Endodermal cell (in vitro differentiated cells): Measurements from ENCODE around the gene SKAP1. TPM values are rescaled to one million over a fixed set of nuclear protein-coding genes. Genes with fewer than 3 reads are reported as not detected.

ENCODE experiments used
- DNase-seq: peaks from one replicate; pipeline ENCODE4 v3.0.0-alpha.2; 2017
- H3K27ac ChIP-seq: 2 replicates; pipeline ENCODE4 v1.5.1; 2013; ENCODE audit warnings: mild to moderate bottlenecking, low read depth, low read length, moderate library complexity
- H3K27me3 ChIP-seq: 2 replicates; pipeline ENCODE4 v1.6.1; 2013; ENCODE audit warnings: mild to moderate bottlenecking, low read length, moderate library complexity; ENCODE audit not compliant: insufficient read depth, control insufficient read depth, poor library complexity, severe bottlenecking
- H3K36me3 ChIP-seq: 2 replicates; pipeline ENCODE4 v1.7.0; 2013; ENCODE audit warnings: mild to moderate bottlenecking, low read length, moderate library complexity; ENCODE audit not compliant: control insufficient read depth, insufficient read depth
- H3K4me1 ChIP-seq: one replicate; pipeline ENCODE4 v1.7.0; 2013; ENCODE audit warnings: low read length; ENCODE audit not compliant: control insufficient read depth, insufficient read depth
- H3K4me3 ChIP-seq: 2 replicates; pipeline ENCODE4 v1.5.1; 2013; ENCODE audit warnings: mild to moderate bottlenecking, low read length, moderate library complexity
- H3K9ac ChIP-seq: 2 replicates; pipeline ENCODE4 v1.6.1; 2013; ENCODE audit warnings: mild to moderate bottlenecking, low read length, moderate library complexity; ENCODE audit not compliant: poor library complexity, severe bottlenecking; ENCODE audit errors: extremely low read depth
- H3K9me3 ChIP-seq: 2 replicates; pipeline ENCODE4 v1.6.1; 2013; ENCODE audit warnings: mild to moderate bottlenecking, low read length, moderate library complexity; ENCODE audit not compliant: control insufficient read depth
- H3K27ac Mint-ChIP-seq: 2 replicates; pipeline ENCODE4 v1.8.0; 2020; ENCODE audit warnings: mixed read lengths
- H3K27me3 Mint-ChIP-seq: 2 replicates; pipeline ENCODE4 v1.8.0; 2021; ENCODE audit warnings: mild to moderate bottlenecking, mixed read lengths; ENCODE audit not compliant: insufficient read depth
- H3K36me3 Mint-ChIP-seq: 2 replicates; pipeline ENCODE4 v1.8.0; 2020; ENCODE audit warnings: low read depth, mixed read lengths
- H3K4me1 Mint-ChIP-seq: 2 replicates; pipeline ENCODE4 v1.8.0; 2020; ENCODE audit warnings: mixed read lengths
- H3K4me3 Mint-ChIP-seq: 2 replicates; pipeline ENCODE4 v1.8.0; 2020; ENCODE audit warnings: mild to moderate bottlenecking, moderate library complexity, mixed read lengths
- H3K9me3 Mint-ChIP-seq: 2 replicates; pipeline ENCODE4 v1.8.0; 2020; ENCODE audit warnings: mild to moderate bottlenecking, mixed read lengths
- CTCF ChIP-seq: fragments of 200-600 bp; sonication (generic); conservative IDR thresholded peaks from 2 replicates; pipeline ENCODE4 v1.5.0; 2021; ENCODE audit warnings: antibody characterized with exemption, mild to moderate bottlenecking
- WGBS, 2 experiments: methylation state at CpG; one replicate each; pipeline versions ENCODE4 v1.1.5 to v1.1.7; 2013; ENCODE audit warnings: missing lambda C conversion rate in 2 of 2, mixed read lengths in 1 of 2; ENCODE audit not compliant: insufficient coverage in 1 of 2, insufficient read length in 1 of 2; 5-methylcytosine and 5-hydroxymethylcytosine counted together
- total RNA-seq, 2 donors: library from RNA; stranded (reverse); fragmentation: NEBNext Ultra II Directional in 1 of 2; extraction: Animal tissue kit (Norgen Biotek cat#: 25700) in 1 of 2; gene quantifications; 2 replicates in 1 of 2; 3 replicates in 1 of 2; pipeline ENCODE4 v1.2.1, GENCODE V29; 2021

The SKAP1 gene
- total RNA-seq, 2 donors from 2014 or later = 0.31 to 0.53 TPM

GRCh38 chr17:48456589-48456988 is 26.6 kb upstream of the SKAP1 start:
- peak overlapping the region; percentile 41 for H3K4me3 Mint-ChIP-seq
- peaks cover 19% of the 10 kb centered on the region for H3K9me3 Mint-ChIP-seq
- Histone ChIP-seq H3K4me3 (peak overlapping the region; percentile 55), H3K27me3 (peaks cover 35% of the 10 kb centered on the region), H3K9me3 (peaks cover 18% of the 10 kb centered on the region), H3K36me3 (no peaks in the 10 kb centered on the region), H3K9ac (no peak overlapping the region), H3K27ac (no peak overlapping the region), H3K4me1 (peaks cover 3% of the 10 kb centered on the region)
- peaks cover 86% of the 10 kb centered on the region for H3K27me3 Mint-ChIP-seq
- H3K36me3 Mint-ChIP-seq = no peaks in the 10 kb centered on the region
- WGBS, 2 experiments = 15 to 18% methylated on average over 5 of the region's 5 CpGs
- H3K4me1 Mint-ChIP-seq = peaks cover 10% of the 10 kb centered on the region
- DNase-seq = peak; percentile 82
- no peak overlapping the region for H3K27ac Mint-ChIP-seq
- no peak for TF ChIP-seq CTCF

GRCh38 chr17:48455791-48456190 is 25.8 kb upstream of the SKAP1 start:
- DNase-seq = peak; percentile 64
- no peak overlapping the region for H3K27ac ChIP-seq
- no peak overlapping the region for H3K9ac ChIP-seq
- H3K27me3 ChIP-seq = peaks cover 35% of the 10 kb centered on the region
- H3K36me3 ChIP-seq = no peaks in the 10 kb centered on the region
- H3K9me3 Mint-ChIP-seq = peaks cover 19% of the 10 kb centered on the region
- H3K4me3 Mint-ChIP-seq = no peak overlapping the region
- no peak overlapping the region for H3K27ac Mint-ChIP-seq
- TF ChIP-seq CTCF = peak; percentile 11
- peaks cover 3% of the 10 kb centered on the region for H3K4me1 ChIP-seq
- H3K4me3 ChIP-seq = no peak overlapping the region
- peaks cover 89% of the 10 kb centered on the region for H3K27me3 Mint-ChIP-seq
- no peaks in the 10 kb centered on the region for H3K36me3 Mint-ChIP-seq
- peaks cover 18% of the 10 kb centered on the region for H3K9me3 ChIP-seq
- H3K4me1 Mint-ChIP-seq = peaks cover 10% of the 10 kb centered on the region

- H3K27me3 Mint-ChIP-seq = peaks cover 86% of the 10 kb centered on the region
These were observed 23.4 kb upstream of the SKAP1 start for GRCh38 chr17:48453447-48453846.

More at GRCh38 chr17:48453447-48453846, 23.4 kb upstream of the SKAP1 start:
- peaks cover 19% of the 10 kb centered on the region for H3K9me3 Mint-ChIP-seq
- Histone ChIP-seq H3K9me3 (peaks cover 18% of the 10 kb centered on the region), H3K27ac (no peak overlapping the region), H3K4me1 (peaks cover 3% of the 10 kb centered on the region), H3K4me3 (no peak overlapping the region), H3K27me3 (peaks cover 25% of the 10 kb centered on the region), H3K9ac (no peak overlapping the region), H3K36me3 (no peaks in the 10 kb centered on the region)
- no peak overlapping the region for H3K27ac Mint-ChIP-seq
- H3K4me1 Mint-ChIP-seq = peaks cover 10% of the 10 kb centered on the region
- H3K4me3 Mint-ChIP-seq = no peak overlapping the region
- no peak for DNase-seq
- TF ChIP-seq CTCF = no peak
- no peaks in the 10 kb centered on the region for H3K36me3 Mint-ChIP-seq
